Heart left ventricle (tissue), 13 donors: ENCODE results near the gene SULF2.

Experiments
- CTCF ChIP-seq, 12 donors: fragments of 200-600 bp; sonication (generic) in 4 of 12; IDR thresholded peaks; one replicate each; pipeline versions ENCODE4 v1.5.0 to v1.8.0; 2018 to 2022; ENCODE audit warnings: antibody characterized with exemption in 12 of 12, mild to moderate bottlenecking in 5 of 12
- POLR2A ChIP-seq, 2 donors: fragments of 450-650 bp; IDR thresholded peaks; one replicate each; pipeline ENCODE4 v1.6.1; 2017; ENCODE audit warnings: antibody characterized with exemption in 2 of 2, mild to moderate bottlenecking in 2 of 2, moderate library complexity in 2 of 2
- donor health status: ischemic (EF 13 %, LVEDD 7.1; RV severe dilation, severe dysfunction).
- donor health status: DM: no; HTN: yes; CAD: no.
- donor health status: DM: no; HTN: no; CAD: no.
- donor health status: ischemic (EF 25% LVEDD 6.9; RV normal size, moderate dysfunction).
- donor health status: ischemic (EF 25% LVEDD 5.7; RV mildly dilated, moderate dysfunction).
- donor health status: ischemic (EF 35%, LVEDD 5.7; RV mildly dilated, moderate dysfunction).
- donor health status: nonischemic (EF 11% LVEDD 7.7; RV severe dilation, severe dysfunction).
- donor health status: DM: yes; HTN: yes; CAD: no.
- donor health status: PGD.
- donor health status: ischemic (EF 29% LVEDD 5.4; RV normal size, mild dysfunction).
- donor health status: nonischemic (EF 23%, LVEDD 6.1; RV moderate dilation, normal function).

GRCh38 chr20:47802975-47803374, 17.7 kb upstream of the SULF2 start:
- TF ChIP-seq CTCF (IDR thresholded peaks at IDR 0.05): no peak
- TF ChIP-seq POLR2A (IDR thresholded peaks at IDR 0.05): no peak
